Hematopoietic multipotent progenitor cell treated with erythropoietin and hydrocortisone succinate and interleukin-3 and kit ligand, for 15 days (in vitro differentiated cells): Measurements from ENCODE around the gene OSCAR.
A peak's percentile ranks its signal among the peaks of the same experiment; 100 is the strongest.

Experiments used
- DNase-seq: peaks from one replicate; pipeline ENCODE4 v3.0.0-alpha.2; 2015; ENCODE audit warnings: low spot score

OSCAR gene

DNA sequence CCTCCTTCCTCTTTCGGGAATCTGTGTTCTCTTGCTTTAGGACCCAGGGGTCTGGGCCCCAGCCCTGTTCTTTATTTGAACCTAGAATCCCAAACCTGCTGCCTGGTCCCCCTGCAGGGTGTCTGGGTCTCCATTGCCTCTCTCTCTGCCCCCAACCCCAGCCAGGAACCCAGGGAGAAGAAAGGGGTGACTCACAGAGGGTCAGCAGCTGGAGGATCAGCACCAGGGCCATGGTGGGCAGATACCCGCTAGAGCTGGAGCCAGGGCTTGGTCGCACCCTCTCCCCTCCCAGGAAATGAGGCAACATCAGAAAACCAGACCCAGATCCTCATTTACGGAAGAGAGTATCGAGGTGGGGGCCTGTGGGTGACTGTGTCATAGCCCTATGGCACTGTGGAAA, at the start of gene OSCAR:
TSS of gene OSCAR (minus strand) at position 243 of the 400 bp plus-strand sequence. CDS start at position 232, 11 bp downstream.
- DNase-seq, result no peak

DNA sequence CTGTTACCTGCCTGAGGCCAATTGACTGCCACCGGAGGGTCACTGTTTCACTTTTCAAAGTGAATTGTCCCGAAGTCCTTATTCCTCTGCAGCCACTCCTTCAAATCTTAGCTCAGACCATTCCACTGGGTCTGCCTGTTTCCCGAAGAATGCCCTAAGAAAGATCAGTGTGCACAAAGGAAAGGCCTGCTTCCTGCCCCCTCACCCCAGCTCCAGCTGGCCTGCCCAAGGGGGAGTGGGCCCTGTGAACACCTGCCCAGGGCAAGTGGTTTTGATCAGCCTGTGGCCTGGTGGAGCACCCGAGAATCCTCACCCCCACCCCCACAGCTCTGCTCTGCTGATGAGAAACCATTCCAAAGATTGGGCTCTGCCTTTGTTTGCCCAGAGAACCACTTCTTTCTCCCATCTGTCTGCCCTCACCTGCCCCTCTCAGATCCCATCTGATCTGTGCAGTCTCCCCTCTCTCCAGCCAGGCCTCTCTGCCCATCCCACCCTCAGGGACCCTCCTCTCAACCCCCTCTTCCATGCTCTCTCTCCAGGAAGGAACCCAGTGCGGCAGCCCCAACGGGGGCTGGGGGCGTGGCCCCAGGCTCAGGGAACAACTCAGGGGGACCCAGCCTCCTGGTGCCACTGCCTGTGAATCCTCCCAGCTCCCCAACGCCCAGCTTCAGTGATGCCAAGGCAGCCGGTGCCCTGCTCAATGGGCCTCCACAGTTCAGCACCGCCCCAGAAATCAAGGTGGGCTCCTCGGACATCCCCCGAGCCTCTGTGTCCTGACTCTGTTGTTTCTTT, 48.6 kb upstream of the OSCAR start:
- DNase-seq, result no peak

GRCh38 chr19:54148158-54148557, 47.6 kb upstream of the OSCAR start:
- DNase-seq, result no peak

DNA sequence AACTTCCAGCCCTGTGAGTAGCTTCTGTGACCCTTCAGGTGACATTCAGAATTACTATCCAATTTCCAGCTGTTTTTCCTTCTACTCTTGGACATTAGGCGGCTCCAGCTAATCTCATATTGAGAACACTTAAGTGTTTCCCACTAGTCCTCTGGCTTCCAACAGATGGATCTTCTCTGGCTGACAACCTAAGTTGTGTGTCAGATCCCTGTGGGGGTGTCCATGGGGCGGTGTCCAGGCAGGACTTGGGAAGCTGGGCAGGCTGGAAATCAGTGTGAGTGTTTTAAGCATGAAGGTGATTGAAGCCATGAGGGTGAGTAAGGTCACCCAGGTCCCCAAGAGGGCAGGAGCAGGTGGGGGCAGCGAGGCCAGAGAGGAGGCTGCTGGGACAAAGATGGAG, 47.1 kb upstream of the OSCAR start:
- no peak for DNase-seq

DNA sequence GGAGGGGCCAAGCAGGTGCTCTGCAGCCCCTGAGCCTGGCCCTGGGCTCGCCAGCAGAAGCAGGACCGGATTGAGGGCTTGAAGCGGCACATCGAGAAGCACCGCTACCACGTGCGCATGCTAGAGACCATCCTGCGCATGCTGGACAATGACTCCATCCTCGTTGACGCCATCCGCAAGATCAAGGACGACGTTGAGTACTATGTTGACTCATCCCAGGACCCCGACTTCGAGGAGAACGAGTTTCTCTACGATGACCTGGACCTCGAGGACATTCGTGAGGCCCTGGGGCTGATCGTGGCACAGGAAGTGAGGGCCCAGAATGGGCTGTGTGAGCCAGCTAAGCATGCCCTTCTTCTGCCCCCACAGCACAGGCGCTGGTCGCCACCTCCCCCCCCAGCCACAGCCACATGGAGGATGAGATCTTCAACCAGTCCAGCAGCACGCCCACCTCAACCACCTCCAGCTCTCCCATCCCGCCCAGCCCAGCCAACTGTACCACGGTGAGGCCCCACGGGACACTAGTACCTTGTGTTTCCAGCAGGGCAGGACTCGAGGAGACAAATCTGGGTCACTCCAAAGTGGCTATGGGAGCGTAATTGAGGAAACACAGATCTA, 45.0 kb upstream of the OSCAR start:
- DNase-seq, result no peak

GRCh38 chr19:54142166-54142780, 41.7 kb upstream of the OSCAR start:
- DNase-seq, result no peak

DNA sequence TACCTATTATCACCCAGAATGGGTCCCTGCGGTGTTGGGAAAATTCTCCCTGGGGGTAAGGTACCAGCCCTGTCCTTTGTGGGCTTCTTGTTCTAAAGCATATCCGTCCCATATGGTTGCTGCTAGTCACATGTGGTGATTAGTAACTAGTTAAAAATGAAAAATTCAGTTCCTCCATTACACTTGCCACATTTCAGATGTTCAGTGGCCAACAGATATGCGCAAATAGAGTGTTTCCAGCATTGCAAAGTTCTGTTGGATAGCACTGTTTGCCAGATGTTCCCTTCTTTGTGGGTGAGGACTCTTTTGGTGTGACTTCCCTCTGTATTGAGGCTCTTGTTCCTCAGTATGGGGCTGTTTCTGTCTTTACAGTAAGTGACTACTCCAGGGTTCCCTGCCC, 40.8 kb upstream of the OSCAR start:
- DNase-seq, result no peak

DNA sequence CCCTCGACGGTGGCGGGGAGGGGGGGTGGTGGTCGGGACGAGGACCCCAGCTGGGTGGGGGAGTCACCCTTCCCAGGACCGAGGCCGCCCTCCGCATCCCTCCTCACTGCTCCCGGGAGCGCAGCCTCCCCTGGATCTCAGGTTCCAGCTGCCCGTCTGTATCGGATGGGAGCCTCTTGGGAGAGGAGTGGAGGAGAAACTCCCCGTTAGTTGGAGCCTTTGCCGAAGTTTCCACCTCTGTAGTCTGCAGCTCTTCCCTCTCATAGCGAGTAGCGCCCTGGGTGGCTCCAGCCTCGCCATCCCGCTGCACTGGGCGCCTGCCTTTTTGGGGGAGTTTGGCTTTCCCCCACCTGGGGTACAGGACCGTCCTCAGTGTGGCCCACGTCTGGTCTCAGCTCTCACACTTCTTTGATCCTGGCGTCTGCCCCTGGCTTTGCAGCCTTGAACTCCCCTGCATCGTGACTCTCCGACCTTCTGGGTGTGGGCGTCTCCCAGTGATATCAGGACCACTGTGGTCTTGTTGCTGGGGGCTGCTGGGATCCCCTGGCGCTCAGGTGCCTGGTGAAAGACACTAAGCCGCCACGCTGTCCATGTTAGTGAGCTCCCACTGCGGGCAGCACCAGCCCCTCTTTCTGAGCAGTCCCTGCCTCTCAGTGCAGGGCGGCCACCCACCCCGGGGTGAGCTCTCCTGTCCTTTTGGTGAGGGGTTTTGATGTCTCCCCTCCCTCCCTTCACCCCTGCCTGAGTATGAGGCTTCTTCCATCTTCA, 38.1 kb upstream of the OSCAR start:
- no peak for DNase-seq

DNA sequence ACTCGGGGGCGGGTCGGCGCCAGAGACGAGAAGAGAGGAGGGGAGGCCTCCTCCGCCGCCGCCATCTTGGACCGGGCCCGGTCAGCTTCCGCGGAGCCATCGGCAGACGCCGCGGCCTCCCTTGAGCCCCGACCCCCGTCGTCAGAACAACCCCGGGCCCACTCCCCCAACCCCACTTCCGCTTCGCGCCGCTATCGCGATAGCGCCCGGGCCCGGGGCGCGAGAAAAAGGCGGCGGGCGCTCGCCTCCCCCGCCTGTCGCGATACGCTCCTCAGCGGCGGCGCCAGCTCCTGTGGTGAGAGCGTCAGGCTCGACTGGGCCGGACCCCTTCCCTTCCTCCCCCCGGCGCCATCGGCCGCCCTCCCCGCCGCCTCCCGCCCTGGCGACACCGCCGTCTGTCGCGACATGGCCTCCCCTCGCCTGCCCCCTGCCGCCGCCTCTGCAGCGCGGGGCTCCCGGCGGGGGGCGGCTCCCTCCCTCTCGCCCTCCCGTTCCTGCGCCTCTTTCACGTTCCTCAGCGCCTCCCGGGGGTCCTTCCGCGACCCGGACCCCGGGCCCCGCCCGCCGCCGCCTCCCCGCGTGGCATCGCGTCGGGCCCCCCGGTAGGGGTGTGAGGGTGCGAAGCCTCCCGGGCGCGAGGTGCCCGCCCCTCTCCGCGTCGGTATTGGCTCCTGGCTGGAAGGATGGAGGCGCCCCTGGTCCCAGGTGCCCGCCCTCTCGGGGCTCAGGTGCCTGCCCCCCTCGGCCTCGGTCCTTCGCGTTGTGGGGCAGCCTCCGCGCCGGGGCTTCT, 37.3 kb upstream of the OSCAR start, which contains the start of gene CNOT3:
TSS of gene CNOT3 (plus strand) at position 64 of the 790 bp plus-strand sequence. CDS start 5,217 bp downstream, outside the sequence.
- DNase-seq, result no peak

GRCh38 chr19:54136864-54137698, 36.5 kb upstream of the OSCAR start:
- peak; percentile 100 for DNase-seq

- DNase-seq, result no peak
Observed at GRCh38 chr19:54136086-54136863, 35.7 kb upstream of the OSCAR start.

DNA sequence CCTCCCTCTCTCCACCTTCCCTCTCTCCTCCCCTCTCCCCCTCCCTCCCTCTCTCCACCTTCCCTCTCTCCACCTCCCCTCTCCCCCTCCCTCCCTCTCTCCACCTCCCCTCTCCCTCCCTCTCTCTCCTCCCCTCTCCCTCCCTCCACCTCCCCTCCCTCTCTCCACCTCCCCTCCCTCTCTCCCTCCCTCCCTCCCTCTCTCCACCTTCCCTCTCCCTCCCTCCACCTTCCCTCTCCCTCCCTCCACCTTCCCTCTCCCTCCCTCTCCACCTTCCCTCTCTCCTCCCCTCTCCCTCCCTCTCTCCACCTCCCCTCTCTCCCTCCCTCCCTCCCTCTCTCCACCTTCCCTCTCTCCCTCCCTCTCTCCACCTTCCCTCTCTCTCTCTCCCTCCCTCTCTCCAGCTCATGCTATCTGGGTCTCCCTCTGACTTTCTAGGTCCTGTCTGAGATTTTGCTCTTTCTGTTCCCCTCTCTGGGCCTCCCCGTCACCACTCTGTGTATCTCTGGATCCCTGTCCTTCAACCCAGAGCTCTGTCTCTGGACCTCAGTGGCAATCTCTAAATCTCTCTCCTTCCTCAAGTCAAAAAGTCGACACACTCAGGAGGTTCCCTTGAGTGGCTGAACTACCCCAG, 33.5 kb upstream of the OSCAR start:
- no peak for DNase-seq

GRCh38 chr19:54133312-54133956, 32.8 kb upstream of the OSCAR start:
- peak; percentile 14 for DNase-seq

DNA sequence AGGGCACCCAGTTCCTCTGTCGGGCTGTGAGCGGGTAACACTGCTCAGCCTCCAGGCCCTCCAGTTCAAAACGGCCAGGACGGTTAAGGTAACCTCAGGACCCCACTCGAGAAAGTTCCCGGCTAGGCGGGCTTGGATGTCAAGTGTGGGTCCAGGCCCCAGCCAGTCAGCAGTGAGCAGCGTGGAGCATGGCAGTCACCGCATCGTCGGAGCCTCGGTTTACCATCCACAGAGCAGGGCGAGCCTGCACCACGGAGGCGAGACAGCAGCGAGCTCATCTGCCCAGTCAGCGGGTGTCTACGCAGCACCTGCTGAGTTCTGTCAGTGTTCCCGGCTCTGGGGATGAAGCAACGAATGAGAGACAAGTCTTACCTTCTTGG, 29.0 kb upstream of the OSCAR start:
- DNase-seq, result no peak

DNA sequence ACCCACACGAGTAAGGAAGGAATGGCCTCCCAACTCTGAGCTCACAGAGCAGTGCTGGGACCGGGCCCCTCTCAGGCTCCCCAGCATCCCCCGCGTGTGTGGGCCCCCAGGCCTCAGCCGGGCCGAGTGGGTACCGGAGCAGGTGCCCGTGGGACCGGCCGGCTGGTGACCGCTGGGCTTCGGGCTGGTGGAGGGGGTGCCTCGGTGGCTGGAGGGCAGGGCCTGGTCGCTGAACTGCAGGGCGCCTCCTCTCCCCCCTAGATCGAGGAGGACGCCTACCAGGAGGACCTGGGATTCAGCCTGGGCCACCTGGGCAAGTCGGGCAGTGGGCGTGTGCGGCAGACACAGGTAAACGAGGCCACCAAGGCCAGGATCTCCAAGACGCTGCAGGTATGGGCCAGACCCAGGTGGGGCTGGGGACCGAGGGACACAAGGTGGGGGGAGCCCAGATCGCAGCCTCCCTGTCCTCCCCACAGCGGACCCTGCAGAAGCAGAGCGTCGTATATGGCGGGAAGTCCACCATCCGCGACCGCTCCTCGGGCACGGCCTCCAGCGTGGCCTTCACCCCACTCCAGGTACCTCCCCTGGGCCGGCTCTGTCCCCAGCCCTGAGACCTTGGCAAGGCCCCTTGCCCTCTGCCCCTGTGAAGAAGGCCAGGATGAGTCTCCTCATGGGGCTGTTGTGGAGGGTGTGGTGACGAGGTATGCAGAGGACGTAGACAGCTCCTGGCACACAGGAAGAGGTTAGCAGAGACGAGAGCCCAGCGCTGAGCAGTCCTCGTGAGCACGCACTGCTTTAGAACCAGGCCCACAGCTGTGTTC, 28.4 kb upstream of the OSCAR start:
- DNase-seq, result no peak

GRCh38 chr19:54128441-54128725, 27.8 kb upstream of the OSCAR start:
- DNase-seq, result no peak

DNA sequence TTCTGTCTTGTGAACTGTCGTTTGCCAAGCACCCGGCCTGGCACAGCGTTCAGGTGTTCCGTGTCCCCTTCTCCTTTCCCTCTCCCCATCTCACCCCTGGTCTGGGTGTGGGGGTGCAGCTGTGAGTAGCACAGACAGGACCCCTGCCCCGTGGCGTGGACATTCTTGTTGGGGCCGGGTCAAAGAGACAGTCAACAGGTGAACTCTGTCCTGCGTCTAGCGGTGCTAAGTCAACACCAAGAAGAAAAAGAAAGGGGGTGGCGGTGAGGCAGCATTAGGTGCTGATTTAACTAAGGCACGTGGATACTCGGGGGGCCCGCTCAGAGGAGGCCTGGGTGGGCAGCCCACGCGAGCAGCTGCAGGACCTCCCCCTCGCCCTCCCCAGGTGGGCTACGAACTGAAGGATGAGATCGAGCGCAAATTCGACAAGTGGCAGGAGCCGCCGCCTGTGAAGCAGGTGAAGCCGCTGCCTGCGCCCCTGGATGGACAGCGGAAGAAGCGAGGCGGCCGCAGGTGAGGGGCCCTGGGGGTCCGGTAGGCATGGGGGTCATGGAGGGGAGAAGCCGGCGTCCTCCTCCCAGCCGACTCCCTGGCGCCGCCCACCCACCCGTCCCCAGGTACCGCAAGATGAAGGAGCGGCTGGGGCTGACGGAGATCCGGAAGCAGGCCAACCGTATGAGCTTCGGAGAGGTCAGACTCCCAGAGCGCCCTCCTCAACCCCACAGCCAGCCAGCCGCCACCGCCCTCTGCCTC, 27.3 kb upstream of the OSCAR start:
- DNase-seq, result no peak
